ENCODE data around the gene TSSK2.
"Not testable (repeated sequence)": the region's sequence is repeated elsewhere in the genome, so short reads cannot be mapped to it uniquely, and the experiment has no call there.

TSSK2 gene

GRCh38 chr22:19151329-19152191 is 20.5 kb downstream of the TSSK2 start:
- H3K4me3 ChIP-seq (ENCODE audit: low read depth, low read length) = no peak overlapping the region
- TF ChIP-seq, protein P1, sequence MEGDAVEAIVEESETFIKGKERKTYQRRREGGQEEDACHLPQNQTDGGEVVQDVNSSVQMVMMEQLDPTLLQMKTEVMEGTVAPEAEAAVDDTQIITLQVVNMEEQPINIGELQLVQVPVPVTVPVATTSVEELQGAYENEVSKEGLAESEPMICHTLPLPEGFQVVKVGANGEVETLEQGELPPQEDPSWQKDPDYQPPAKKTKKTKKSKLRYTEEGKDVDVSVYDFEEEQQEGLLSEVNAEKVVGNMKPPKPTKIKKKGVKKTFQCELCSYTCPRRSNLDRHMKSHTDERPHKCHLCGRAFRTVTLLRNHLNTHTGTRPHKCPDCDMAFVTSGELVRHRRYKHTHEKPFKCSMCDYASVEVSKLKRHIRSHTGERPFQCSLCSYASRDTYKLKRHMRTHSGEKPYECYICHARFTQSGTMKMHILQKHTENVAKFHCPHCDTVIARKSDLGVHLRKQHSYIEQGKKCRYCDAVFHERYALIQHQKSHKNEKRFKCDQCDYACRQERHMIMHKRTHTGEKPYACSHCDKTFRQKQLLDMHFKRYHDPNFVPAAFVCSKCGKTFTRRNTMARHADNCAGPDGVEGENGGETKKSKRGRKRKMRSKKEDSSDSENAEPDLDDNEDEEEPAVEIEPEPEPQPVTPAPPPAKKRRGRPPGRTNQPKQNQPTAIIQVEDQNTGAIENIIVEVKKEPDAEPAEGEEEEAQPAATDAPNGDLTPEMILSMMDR (IDR thresholded peaks at IDR 0.05; ENCODE audit: insufficient read depth, low read depth, low read length, missing control alignments) = no peak
- no peak for DNase-seq (ENCODE audit: low read depth)

GRCh38 chr22:19152942-19153883 is 22.1 kb downstream of the TSSK2 start:
- no peak for DNase-seq (ENCODE audit: low read depth)
- H3K4me3 ChIP-seq (ENCODE audit: low read depth, low read length) = no peak overlapping the region
- TF ChIP-seq, protein P1 (IDR thresholded peaks at IDR 0.05; ENCODE audit: insufficient read depth, low read depth, low read length, missing control alignments) = no peak

GRCh38 chr22:19156109-19156508 is 25.0 kb downstream of the TSSK2 start:
- DNase-seq (ENCODE audit: low read depth); H3K4me3 ChIP-seq (ENCODE audit: low read depth, low read length): not testable (repeated sequence)

GRCh38 chr22:19158649-19159048 is 27.5 kb downstream of the TSSK2 start:
- DNase-seq (ENCODE audit: low read depth); H3K4me3 ChIP-seq (ENCODE audit: low read depth, low read length): not testable (repeated sequence)

DNA sequence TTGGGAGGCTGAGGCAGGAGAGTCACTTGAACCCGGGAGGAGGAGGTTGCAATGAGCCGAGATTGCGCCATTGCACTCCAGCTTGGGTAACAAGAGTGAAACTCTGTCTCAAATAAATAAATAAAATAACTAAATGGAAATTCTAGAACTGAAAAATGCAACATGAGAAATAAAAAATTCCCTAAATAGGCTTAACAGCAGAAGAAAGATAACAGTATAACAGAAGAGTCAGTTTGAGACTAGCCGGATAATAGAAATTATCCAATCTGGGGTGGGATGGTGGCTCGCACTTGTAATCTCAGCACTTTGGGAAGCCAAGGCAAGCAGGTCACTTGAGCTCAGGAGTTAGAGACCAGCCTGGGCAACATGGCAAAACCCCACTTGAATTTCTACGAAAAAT is 33.3 kb downstream of the TSSK2 start:
- no peak for DNase-seq (ENCODE audit: low read depth)
- TF ChIP-seq, protein P1 (IDR thresholded peaks at IDR 0.05; ENCODE audit: insufficient read depth, low read depth, low read length, missing control alignments) = no peak

DNA sequence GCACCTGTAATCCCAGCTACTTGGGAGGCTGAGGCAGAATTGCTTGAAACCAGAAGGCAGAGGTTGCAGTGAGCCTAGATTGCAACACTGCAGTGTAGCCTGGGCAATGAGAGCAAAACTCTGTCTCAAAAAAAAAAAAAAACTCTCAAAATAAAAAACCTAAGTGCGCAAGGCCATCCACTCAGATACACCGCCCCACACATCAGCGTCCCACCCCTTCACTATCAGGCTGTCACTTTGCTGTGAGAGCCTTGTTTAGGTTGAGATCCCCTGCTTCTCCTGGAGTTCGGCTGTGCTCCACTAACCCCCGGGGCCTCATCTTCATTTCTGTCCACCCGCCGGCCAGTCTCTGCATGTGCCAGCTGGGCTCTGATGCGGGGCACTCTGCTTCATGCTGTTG is 35.3 kb downstream of the TSSK2 start:
- TF ChIP-seq, protein P1 (IDR thresholded peaks at IDR 0.05; ENCODE audit: insufficient read depth, low read depth, low read length, missing control alignments) = no peak
- no peak for DNase-seq (ENCODE audit: low read depth)
- H3K4me3 ChIP-seq (ENCODE audit: low read depth, low read length) = no peak overlapping the region

More for the DNA sequence above, 33.3 kb downstream of the TSSK2 start:
- no peak overlapping the region for H3K4me3 ChIP-seq (ENCODE audit: low read depth, low read length)

GRCh38 chr22:19167106-19167869 is 36.2 kb downstream of the TSSK2 start:
- no peak for DNase-seq (ENCODE audit: low read depth)

More at GRCh38 chr22:19167106-19167869, 36.2 kb downstream of the TSSK2 start:
- TF ChIP-seq, protein P1 (IDR thresholded peaks at IDR 0.05; ENCODE audit: insufficient read depth, low read depth, low read length, missing control alignments) = no peak
- no peak overlapping the region for H3K4me3 ChIP-seq (ENCODE audit: low read depth, low read length)

Data from GM12865 (cell line).